GM18517 (cell line): ENCODE measurements around the gene STX12.
"Not testable (repeated sequence)": the region's sequence is repeated elsewhere in the genome, so short reads cannot be mapped to it uniquely, and the experiment has no call there.

Source experiments
- ATAC-seq: cut with Tn5 transposase; IDR thresholded peaks from one replicate; pipeline ENCODE4 v1.9.1; 2021; ENCODE audit warnings: mild to moderate bottlenecking, moderate library complexity; ENCODE audit not compliant: unreplicated experiment

STX12 gene

DNA sequence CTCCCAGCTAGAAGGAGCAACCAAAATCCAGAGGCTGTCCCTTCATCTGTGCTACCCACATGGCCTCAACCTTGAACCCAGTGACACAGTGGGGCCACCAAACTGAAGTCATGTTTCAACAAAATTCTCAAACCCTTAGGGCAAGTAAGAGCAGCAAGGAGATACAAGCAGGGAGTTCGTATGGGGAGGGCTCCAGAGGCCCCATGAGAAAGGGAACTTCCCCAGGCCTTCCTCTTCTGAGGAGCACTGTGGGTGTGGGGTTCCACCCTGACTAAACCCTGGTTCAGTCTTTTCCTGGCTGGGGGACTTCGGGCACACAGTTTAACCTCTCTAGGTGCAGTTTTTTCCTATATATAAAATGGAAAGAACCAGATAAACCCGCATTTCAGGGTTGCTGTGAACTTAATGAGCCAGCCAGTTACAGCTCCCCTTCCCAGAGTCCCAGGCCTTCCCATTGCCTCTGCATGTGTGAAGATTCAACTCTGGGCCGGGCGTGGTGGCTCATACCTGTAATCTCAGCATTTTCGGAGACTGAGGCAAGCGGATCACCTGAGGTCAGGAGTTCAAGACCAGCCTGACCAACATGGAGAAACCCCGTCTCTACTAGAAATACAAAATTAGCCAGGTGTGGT lies 91.4 kb downstream of the STX12 start:
- ATAC-seq, result no peak

GRCh38 chr1:27865821-27866220 lies 92.8 kb downstream of the STX12 start:
- no peak for ATAC-seq

DNA sequence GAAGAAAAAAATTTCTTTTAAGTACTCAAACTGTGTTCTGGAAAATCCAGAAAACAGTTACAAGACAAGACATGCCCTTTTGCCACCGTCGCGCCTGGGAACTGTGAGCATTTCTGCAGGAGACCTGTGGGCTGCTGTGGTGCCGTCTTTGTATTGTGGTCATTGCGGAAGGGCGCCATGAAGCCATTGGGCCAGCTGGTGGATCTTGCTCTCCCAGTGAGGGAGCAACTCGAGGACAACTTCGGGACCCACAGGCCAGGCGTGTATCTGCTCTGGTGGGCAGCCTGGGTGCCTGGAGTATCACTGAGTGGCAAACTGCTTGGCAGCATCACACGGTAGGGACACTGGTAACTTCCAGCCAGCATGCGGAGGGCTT lies 95.5 kb downstream of the STX12 start:
- ATAC-seq, result no peak

DNA sequence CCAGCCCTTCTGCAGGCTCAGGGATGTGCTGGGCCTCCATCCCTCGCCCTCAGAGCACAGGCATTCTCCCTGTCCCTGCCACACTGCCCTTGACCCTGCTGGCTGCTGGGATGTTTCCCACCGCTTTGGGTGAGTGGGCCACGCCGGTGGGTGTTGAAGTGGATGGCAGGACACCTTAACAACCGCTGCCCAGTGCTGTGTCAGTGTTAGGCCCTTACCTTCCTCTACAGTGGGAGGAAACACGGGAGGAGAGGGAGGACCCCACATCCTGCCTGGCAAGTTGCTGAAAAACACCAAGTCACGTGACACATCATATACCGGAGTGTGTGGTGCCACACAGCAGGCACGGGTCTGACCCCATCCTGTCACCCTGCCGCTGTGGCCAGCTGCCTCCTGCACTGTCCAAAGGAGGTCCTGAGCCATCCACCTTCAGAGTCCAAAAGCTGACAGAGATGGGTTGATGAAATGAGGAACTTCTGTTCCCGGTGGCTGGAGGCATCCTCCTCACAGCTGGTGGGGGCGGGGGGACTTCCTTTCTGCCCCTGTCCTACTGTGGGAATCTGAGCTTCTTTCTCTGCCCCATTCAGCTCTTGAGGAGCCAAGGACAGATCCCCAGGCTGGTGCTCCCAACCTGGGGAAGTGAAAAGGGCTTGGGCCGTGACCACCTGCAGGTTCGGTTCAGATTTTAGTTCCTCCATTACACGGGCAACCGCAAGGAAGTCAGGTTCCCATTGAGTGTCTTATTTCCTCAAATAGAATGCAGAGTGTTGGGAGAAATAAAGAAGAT lies 96.1 kb downstream of the STX12 start:
- ATAC-seq, result peak; percentile 35

GRCh38 chr1:27869719-27870085 lies 96.7 kb downstream of the STX12 start:
- no peak for ATAC-seq

- not testable (repeated sequence) for ATAC-seq
These were observed 98.1 kb downstream of the STX12 start for GRCh38 chr1:27871076-27871475.

DNA sequence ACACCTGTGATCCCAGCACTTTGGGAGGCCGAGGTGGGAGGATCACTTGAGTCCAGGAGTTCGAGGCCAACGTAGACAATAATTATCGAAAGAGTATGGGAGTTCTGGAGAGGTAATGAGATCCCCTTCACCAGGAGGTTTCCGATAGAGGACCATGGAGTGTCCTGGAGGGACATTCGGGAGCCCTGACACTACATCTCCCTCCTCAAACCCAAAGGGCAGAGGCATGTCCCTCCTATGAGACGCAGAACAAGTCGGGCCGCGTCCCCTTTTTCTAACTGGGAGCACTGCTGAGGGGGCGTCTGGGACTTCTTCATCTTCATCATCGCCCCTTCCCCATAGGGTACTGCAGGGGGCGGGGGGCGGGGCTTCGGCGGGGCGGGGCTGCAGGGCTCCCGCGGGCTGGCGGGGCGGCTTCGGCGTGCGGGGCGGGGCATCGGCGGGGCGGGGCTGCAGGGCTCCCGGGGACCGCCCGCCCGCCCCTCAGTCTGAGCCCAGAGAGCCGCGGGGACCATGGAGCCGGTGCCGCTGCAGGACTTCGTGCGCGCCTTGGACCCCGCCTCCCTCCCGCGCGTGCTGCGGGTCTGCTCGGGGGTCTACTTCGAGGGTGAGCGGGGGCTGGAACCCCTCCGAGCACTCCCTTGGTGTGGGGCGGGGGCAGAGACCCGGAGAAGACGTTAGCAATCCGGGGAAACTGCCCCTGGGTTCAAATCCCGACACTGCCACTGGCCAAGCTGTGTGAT lies 99.2 kb downstream of the STX12 start, which contains the start of gene THEMIS2:
Gene THEMIS2, plus strand, starts transcription at position 486 of the 743 bp plus-strand sequence. Its CDS starts 28 bp downstream, at position 514.
- no peak for ATAC-seq

- ATAC-seq, result no peak
These were observed 100.0 kb downstream of the STX12 start for GRCh38 chr1:27872802-27873551.

GRCh38 chr1:27873671-27874384 lies 100.8 kb downstream of the STX12 start:
- ATAC-seq, result no peak
